SK-N-SH treated with all-trans-retinoic acid at 6 μM for 48 hours (cell line): Measurements from ENCODE around the gene CNTLN.

Source experiments
- BACH2 ChIP-seq: fragments of 250-450 bp; sonication (Bioruptor Pico); IDR thresholded peaks from 2 replicates; pipeline ENCODE4 v1.9.0; 2021; ENCODE audit warnings: mild to moderate bottlenecking, borderline replicate concordance
- CREB5 ChIP-seq: fragments of 250-450 bp; sonication (Bioruptor Pico); IDR thresholded peaks from 2 replicates; pipeline ENCODE4 v1.5.1; 2020; ENCODE audit warnings: low read depth, mild to moderate bottlenecking, moderate library complexity
- GLIS3 ChIP-seq: fragments of 250-450 bp; sonication (Bioruptor Pico); IDR thresholded peaks from 2 replicates; pipeline ENCODE4 v1.5.0; 2020; ENCODE audit warnings: mild to moderate bottlenecking, moderate library complexity
- ISL1 ChIP-seq: fragments of 250-450 bp; sonication (Bioruptor Pico); IDR thresholded peaks from 2 replicates; pipeline ENCODE4 v2.1.2; 2022; ENCODE audit warnings: mild to moderate bottlenecking, moderate library complexity
- PATZ1 ChIP-seq: fragments of 250-450 bp; sonication (Bioruptor Pico); IDR thresholded peaks from 2 replicates; pipeline ENCODE4 v1.8.0; 2020; ENCODE audit warnings: mild to moderate bottlenecking, moderate library complexity, borderline replicate concordance
- POU6F1 ChIP-seq: fragments of 250-450 bp; sonication (Bioruptor Pico); IDR thresholded peaks from 2 replicates; pipeline ENCODE4 v1.8.0; 2021; ENCODE audit warnings: low read depth, mild to moderate bottlenecking, moderate library complexity, borderline replicate concordance
- RARB ChIP-seq: fragments of 250-450 bp; sonication (Bioruptor Pico); IDR thresholded peaks from 2 replicates; pipeline ENCODE4 v1.8.0; 2021; ENCODE audit warnings: mild to moderate bottlenecking, moderate library complexity
- ZFP3 ChIP-seq: fragments of 250-450 bp; sonication (Bioruptor Pico); IDR thresholded peaks from 2 replicates; pipeline ENCODE4 v1.5.0; 2020; ENCODE audit warnings: mild to moderate bottlenecking, moderate library complexity
- ZNF70 ChIP-seq: fragments of 450-650 bp; formaldehyde crosslinking; IDR thresholded peaks from 2 replicates; pipeline ENCODE4 v1.5.0; 2020; ENCODE audit warnings: mild to moderate bottlenecking, moderate library complexity
- ZNF8 ChIP-seq: fragments of 450-650 bp; formaldehyde crosslinking; IDR thresholded peaks from 2 replicates; pipeline ENCODE4 v1.5.0; 2020; ENCODE audit warnings: mild to moderate bottlenecking, moderate library complexity

GRCh38 chr9:17453751-17454150, 318.9 kb downstream of the CNTLN start:
- TF ChIP-seq CREB5 (no peak), GLIS3 (CRISPR knock-in tag) (no peak), RARB (no peak), ZNF8 (no peak), ZFP3 (CRISPR knock-in tag) (no peak), ISL1 (no peak), ZNF70 (CRISPR knock-in tag) (no peak), POU6F1 (no peak), BACH2 (CRISPR knock-in tag) (no peak), PATZ1 (CRISPR knock-in tag) (no peak)
